DLD1 (cell line): ENCODE measurements around the gene WDR76.
"Not testable (repeated sequence)": the region's sequence is repeated elsewhere in the genome, so short reads cannot be mapped to it uniquely, and the experiment has no call there.

Experiments
- in situ Hi-C: cut with HindIII; loops from 2 replicates; pipeline ENCODE4 v1.10.0; 2017; ENCODE audit warnings: low sequenced_read_pairs

WDR76 gene

GRCh38 chr15:43826508-43827341 is at the start of gene WDR76:
WDR76 (plus strand) TSS chr15:43827002; CDS start chr15:43827033, 31 bp downstream.
- in situ Hi-C loops: no loop called here

- in situ Hi-C loops: no loop called here
These were observed 49.4 kb upstream of the WDR76 start for GRCh38 chr15:43777267-43777914.

- in situ Hi-C loops: no loop called here
These were observed 47.8 kb upstream of the WDR76 start for GRCh38 chr15:43779016-43779415.

GRCh38 chr15:43789409-43789808 is 37.4 kb upstream of the WDR76 start:
- in situ Hi-C loops: no loop called here

GRCh38 chr15:43791993-43792760 is 34.6 kb upstream of the WDR76 start, which contains the start of gene SERF2:
SERF2 (plus strand) TSS chr15:43792320; CDS start chr15:43792377, 57 bp downstream.
- in situ Hi-C loops: no loop called here

GRCh38 chr15:43792761-43793476 is 33.9 kb upstream of the WDR76 start:
- in situ Hi-C loops: no loop called here

- in situ Hi-C loops: no loop called here
These were observed 33.2 kb upstream of the WDR76 start for GRCh38 chr15:43793647-43794046.

GRCh38 chr15:43794269-43795037 is 32.3 kb upstream of the WDR76 start:
- in situ Hi-C loops: no loop called here

- in situ Hi-C loops: no loop called here
These were observed 31.6 kb upstream of the WDR76 start for GRCh38 chr15:43795197-43795596.

GRCh38 chr15:43795997-43796396 is 30.8 kb upstream of the WDR76 start:
- in situ Hi-C loops: no loop called here

GRCh38 chr15:43796566-43796965 is 30.2 kb upstream of the WDR76 start:
- in situ Hi-C loops: no loop called here

- in situ Hi-C loops: no loop called here
These were observed 27.4 kb upstream of the WDR76 start for GRCh38 chr15:43799209-43799944.

- in situ Hi-C loops: no loop called here
These were observed 26.9 kb upstream of the WDR76 start, which contains the start of gene SERINC4 for GRCh38 chr15:43799945-43800285. SERINC4 (minus strand) TSS chr15:43800220; CDS start chr15:43799986, 234 bp downstream.

GRCh38 chr15:43800286-43801141 is 26.3 kb upstream of the WDR76 start, which contains the start of gene HYPK:
HYPK (plus strand) TSS chr15:43800599; CDS start chr15:43800623, 24 bp downstream.
- in situ Hi-C loops: no loop called here

- in situ Hi-C loops: not testable (repeated sequence)
These were observed 24.1 kb upstream of the WDR76 start for GRCh38 chr15:43802676-43803075.

- in situ Hi-C loops: no loop called here
These were observed 18.3 kb upstream of the WDR76 start for GRCh38 chr15:43808435-43808950.

- in situ Hi-C loops: no loop called here
These were observed 17.7 kb upstream of the WDR76 start for GRCh38 chr15:43808960-43809678.
